ENCODE measurements around the gene YBX1.

DNA sequence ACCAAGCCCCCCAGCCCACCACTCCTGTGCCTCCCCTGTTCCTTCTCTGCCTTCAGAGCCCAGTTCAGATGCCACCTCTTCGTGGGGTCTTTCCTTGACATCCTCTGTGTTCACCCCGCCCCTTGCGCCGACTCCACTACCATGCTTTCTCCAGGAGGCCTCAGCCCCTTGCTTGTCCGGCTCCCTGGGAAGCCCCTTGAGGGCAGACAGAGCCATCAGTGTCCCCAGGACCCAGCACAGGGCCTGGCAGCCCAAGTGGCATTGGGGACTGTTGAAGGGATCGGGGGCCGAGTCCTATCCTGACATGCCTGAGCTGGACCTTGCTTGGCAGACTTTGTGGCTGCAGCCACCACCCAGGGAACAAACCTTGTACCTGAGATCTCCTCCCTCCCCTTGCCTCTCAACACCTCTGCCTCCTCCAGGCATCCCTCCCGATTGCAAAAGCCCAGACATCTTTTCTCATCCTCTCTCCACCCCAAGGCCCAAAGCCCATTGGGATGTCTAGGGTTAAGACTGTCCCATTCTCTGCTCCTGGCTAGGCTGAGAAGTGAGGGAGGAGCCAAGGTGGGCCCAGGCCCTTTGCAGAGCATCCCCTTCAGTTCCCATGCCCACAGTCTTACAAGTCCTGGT lies 54.5 kb downstream of the YBX1 start:
- TF ChIP-seq, protein P1, sequence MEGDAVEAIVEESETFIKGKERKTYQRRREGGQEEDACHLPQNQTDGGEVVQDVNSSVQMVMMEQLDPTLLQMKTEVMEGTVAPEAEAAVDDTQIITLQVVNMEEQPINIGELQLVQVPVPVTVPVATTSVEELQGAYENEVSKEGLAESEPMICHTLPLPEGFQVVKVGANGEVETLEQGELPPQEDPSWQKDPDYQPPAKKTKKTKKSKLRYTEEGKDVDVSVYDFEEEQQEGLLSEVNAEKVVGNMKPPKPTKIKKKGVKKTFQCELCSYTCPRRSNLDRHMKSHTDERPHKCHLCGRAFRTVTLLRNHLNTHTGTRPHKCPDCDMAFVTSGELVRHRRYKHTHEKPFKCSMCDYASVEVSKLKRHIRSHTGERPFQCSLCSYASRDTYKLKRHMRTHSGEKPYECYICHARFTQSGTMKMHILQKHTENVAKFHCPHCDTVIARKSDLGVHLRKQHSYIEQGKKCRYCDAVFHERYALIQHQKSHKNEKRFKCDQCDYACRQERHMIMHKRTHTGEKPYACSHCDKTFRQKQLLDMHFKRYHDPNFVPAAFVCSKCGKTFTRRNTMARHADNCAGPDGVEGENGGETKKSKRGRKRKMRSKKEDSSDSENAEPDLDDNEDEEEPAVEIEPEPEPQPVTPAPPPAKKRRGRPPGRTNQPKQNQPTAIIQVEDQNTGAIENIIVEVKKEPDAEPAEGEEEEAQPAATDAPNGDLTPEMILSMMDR (IDR thresholded peaks at IDR 0.05 in 4 of 5, conservative IDR thresholded peaks at IDR 0.05 in 1 of 5), result no peak
- TF ChIP-seq POLR2A (IDR thresholded peaks at IDR 0.05), result no peak
